ENCODE results near the gene ITPR1. TPM values are rescaled to one million over a fixed set of nuclear protein-coding genes. Genes with fewer than 3 reads are reported as not detected.

ITPR1 gene
- polyA plus RNA-seq, 1 experiment = 1.4 TPM

GRCh38 chr3:4838621-4839022 is 345.5 kb downstream of the ITPR1 start:
- no peak overlapping the region for H3K4me3 ChIP-seq (ENCODE audit: low read depth, low read length)
- no peak for DNase-seq (ENCODE audit: low read depth)
- no peak for TF ChIP-seq CTCF (IDR thresholded peaks at IDR 0.05; ENCODE audit: insufficient read depth, low read depth, low read length)
- ChIA-PET CTCF (interaction anchor here (0.6 kb wide), 1 partner anchor 217 kb away, joined by 4 read pairs; no protein-coding TSS in a partner anchor), POLR2A (no interaction called here)
- no peaks in the 10 kb centered on the region for H3K36me3 ChIP-seq (ENCODE audit: control insufficient read depth, insufficient read depth, low read length)
- no peaks in the 10 kb centered on the region for H3K27me3 ChIP-seq (ENCODE audit: control insufficient read depth, insufficient read depth, low read length)

GRCh38 chr3:4839278-4839677 is 346.1 kb downstream of the ITPR1 start:
- H3K4me3 ChIP-seq (ENCODE audit: low read depth, low read length) = no peak overlapping the region
- ChIA-PET POLR2A (no interaction called here), CTCF (no interaction called here)
- no peaks in the 10 kb centered on the region for H3K27me3 ChIP-seq (ENCODE audit: control insufficient read depth, insufficient read depth, low read length)
- H3K36me3 ChIP-seq (ENCODE audit: control insufficient read depth, insufficient read depth, low read length) = no peaks in the 10 kb centered on the region
- no peak for DNase-seq (ENCODE audit: low read depth)
- TF ChIP-seq CTCF (IDR thresholded peaks at IDR 0.05; ENCODE audit: insufficient read depth, low read depth, low read length) = no peak

- TF ChIP-seq CTCF (IDR thresholded peaks at IDR 0.05; ENCODE audit: insufficient read depth, low read depth, low read length) = no peak
- Histone ChIP-seq H3K27me3 (ENCODE audit: control insufficient read depth, insufficient read depth, low read length) (no peaks in the 10 kb centered on the region), H3K4me3 (ENCODE audit: low read depth, low read length) (no peak overlapping the region), H3K36me3 (ENCODE audit: control insufficient read depth, insufficient read depth, low read length) (no peaks in the 10 kb centered on the region)
- ChIA-PET CTCF (interaction anchor here (1.5 kb wide), 1 partner anchor 9 kb away, joined by 6 read pairs; no protein-coding TSS in a partner anchor), POLR2A (no interaction called here)
- no peak for DNase-seq (ENCODE audit: low read depth)
Measured at GRCh38 chr3:4841225-4841624, 348.1 kb downstream of the ITPR1 start.

- POLR2A ChIA-PET = no interaction called here
- no peaks in the 10 kb centered on the region for H3K27me3 ChIP-seq (ENCODE audit: control insufficient read depth, insufficient read depth, low read length)
- CTCF ChIA-PET = interaction anchor here (0.8 to 1.5 kb wide), 2 partner anchors 9 to 98 kb away, joined by 3 to 6 read pairs; no protein-coding TSS in a partner anchor
- TF ChIP-seq CTCF (IDR thresholded peaks at IDR 0.05; ENCODE audit: insufficient read depth, low read depth, low read length) = no peak
- H3K4me3 ChIP-seq (ENCODE audit: low read depth, low read length) = no peak overlapping the region
- H3K36me3 ChIP-seq (ENCODE audit: control insufficient read depth, insufficient read depth, low read length) = no peaks in the 10 kb centered on the region
- no peak for DNase-seq (ENCODE audit: low read depth)
Measured at GRCh38 chr3:4841776-4842440, 348.8 kb downstream of the ITPR1 start.

GRCh38 chr3:4843619-4844018 is 350.5 kb downstream of the ITPR1 start:
- Histone ChIP-seq H3K27me3 (ENCODE audit: control insufficient read depth, insufficient read depth, low read length) (no peaks in the 10 kb centered on the region), H3K36me3 (ENCODE audit: control insufficient read depth, insufficient read depth, low read length) (no peaks in the 10 kb centered on the region), H3K4me3 (ENCODE audit: low read depth, low read length) (no peak overlapping the region)
- no peak for DNase-seq (ENCODE audit: low read depth)
- CTCF ChIA-PET = no interaction called here
- POLR2A ChIA-PET = no interaction called here
- TF ChIP-seq CTCF (IDR thresholded peaks at IDR 0.05; ENCODE audit: insufficient read depth, low read depth, low read length) = no peak
